Measurements from ENCODE around the gene CYB5D1. TPM values are rescaled to one million over a fixed set of nuclear protein-coding genes. Genes with fewer than 3 reads are reported as not detected.
A peak's percentile ranks its signal among the peaks of the same experiment; 100 is the strongest.

Gene CYB5D1
- total RNA-seq, 2 donors from 2014 or later = 5.7 to 20.8 TPM

DNA sequence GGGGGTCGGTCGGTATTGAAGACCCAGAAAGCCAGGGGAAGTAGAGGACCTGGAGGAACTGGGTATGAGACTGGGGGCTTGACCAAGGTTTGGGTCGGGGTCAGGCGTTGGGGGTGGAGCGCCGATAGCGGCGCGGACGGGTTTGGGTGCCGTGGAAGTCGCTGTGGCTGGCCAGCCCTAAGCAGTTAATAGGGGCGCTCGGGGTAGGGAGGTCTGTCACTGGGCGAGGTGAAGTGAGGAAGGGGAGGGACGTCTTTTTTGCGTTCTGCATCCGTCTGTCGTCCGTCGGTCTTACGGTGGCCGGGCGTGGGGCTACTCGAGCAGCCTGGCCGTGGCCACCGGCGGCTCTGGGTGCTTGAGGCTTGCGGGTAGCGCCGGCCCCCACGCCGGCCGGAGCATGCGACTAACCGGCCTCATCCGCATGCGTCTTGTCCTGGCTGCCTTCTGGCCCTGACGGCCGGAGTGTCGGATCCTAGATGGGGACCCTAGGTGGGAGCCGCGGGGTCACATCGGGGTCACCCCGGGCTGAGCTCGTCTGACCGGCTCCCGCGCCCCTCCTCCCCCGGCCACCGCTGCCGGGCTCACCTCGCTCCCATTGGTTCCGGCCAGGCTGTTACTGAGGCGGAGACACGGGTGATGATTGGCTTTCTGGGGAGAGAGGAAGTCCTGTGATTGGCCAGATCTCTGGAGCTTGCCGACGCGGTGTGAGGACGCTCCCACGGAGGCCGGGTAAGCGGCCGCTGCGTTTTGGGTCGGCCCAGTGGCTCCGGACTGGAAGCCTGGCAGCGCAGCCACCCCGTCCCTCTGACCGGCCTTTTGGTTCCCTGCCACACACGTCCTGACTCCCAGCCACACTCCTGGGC lies 13.3 kb upstream of the CYB5D1 start:
- H3K27me3 ChIP-seq (replicated peaks; ENCODE audit: insufficient read depth) = no peaks in the 10 kb centered on the region
- WGBS = under 1% methylated on average over 71 of the region's 71 CpGs
- peak; percentile 95 for DNase-seq (ENCODE audit: low spot score)
- TF ChIP-seq POLR2AphosphoS5 (IDR thresholded peaks at IDR 0.05) = peak; percentile 98
- TF ChIP-seq CTCF (IDR thresholded peaks at IDR 0.05) = peak in 1 of 4 experiments; percentile 11
- peak; percentile 93 for TF ChIP-seq POLR2A (IDR thresholded peaks at IDR 0.05)
- H3K27ac ChIP-seq = peak overlapping the region; percentile 98 to 99
- H3K4me3 ChIP-seq = peak overlapping the region; percentile 67 to 72
- H3K36me3 ChIP-seq = peaks cover 22 to 23% of the 10 kb centered on the region in 2 donors
- H3K9me3 ChIP-seq = no peaks in the 10 kb centered on the region
- H3K4me1 ChIP-seq (replicated peaks) = peaks cover 14% of the 10 kb centered on the region
- intact Hi-C loops (cut with DNase I) = loop anchor here (5.0 to 10.0 kb wide), 2 partner anchors 310 to 497 kb away; partner anchors contain the start of gene PER1

DNA sequence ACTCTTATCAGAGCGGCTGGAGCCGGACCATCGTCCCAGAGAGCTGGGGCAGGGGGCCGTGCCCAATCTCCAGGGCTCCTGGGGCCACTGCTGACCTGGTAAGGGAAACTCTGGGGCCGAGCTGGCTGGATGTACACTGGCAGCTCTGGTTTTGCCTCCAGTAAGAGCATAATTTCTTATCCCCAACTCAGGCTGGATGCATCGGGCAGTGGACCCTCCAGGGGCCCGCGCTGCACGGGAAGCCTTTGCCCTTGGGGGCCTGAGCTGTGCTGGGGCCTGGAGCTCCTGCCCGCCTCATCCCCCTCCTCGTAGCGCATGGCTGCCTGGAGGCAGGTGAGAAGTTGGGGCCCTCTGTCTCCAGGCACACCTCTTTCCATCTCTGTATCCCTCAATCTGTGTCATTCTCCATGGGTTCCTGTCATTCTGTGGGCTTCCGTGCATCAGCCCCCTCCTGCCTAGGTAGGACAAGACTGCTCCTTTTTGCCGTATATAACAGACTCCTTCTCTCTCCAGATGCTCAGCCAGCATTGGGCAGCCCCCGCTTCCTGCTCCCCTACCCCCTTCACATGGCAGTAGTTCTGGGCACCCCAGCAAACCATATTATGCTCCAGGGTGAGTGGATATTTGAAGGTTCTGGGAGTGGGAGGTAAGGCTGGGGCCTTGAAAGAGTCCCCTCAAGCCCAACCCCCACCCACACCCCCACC lies 12.3 kb upstream of the CYB5D1 start:
- Histone ChIP-seq H3K27ac (peak overlapping the region; percentile 98 to 99), H3K4me3 (peak overlapping the region in 1 of 2 donors; percentile 67), H3K9me3 (no peaks in the 10 kb centered on the region), H3K27me3 (replicated peaks; ENCODE audit: insufficient read depth) (no peaks in the 10 kb centered on the region), H3K4me1 (replicated peaks) (peaks cover 11% of the 10 kb centered on the region), H3K36me3 (peaks cover 23% of the 10 kb centered on the region in 2 donors)
- no peak for TF ChIP-seq POLR2A (IDR thresholded peaks at IDR 0.05)
- no peak for TF ChIP-seq CTCF (IDR thresholded peaks at IDR 0.05)
- TF ChIP-seq POLR2AphosphoS5 (IDR thresholded peaks at IDR 0.05) = no peak
- 72% methylated on average over 15 of the region's 15 CpGs for WGBS
- DNase-seq (ENCODE audit: low spot score) = no peak
- intact Hi-C loops (cut with DNase I) = loop anchor here (10.0 kb wide), 1 partner anchor 309 kb away; the partner anchor contains the start of gene PER1

DNA sequence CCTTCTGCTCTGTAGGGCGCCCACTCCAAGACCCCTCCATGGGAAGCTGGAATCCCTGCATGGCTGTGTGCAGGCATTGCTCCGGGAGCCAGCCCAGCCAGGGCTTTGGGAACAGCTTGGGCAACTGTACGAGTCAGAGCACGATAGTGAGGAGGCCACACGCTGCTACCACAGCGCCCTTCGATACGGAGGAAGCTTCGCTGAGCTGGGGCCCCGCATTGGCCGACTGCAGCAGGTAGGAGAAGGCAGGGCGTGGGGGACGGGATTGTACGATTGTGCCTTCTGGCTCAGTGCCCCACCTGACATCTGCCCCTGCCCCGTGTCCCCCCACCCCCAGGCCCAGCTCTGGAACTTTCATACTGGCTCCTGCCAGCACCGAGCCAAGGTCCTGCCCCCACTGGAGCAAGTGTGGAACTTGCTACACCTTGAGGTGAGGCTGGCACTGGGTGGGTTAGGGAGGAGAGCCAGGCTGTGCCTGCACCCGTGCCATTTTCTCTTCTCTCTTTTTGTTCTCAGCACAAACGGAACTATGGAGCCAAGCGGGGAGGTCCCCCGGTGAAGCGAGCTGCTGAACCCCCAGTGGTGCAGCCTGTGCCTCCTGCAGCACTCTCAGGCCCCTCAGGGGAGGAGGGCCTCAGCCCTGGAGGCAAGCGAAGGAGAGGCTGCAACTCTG lies 11.6 kb upstream of the CYB5D1 start:
- DNase-seq (ENCODE audit: low spot score) = no peak
- no peak overlapping the region for H3K4me3 ChIP-seq
- H3K27ac ChIP-seq = no peak overlapping the region
- intact Hi-C loops (cut with DNase I) = loop anchor here (10.0 kb wide), 1 partner anchor 309 kb away; the partner anchor contains the start of gene PER1
- WGBS = 85% methylated on average over 22 of the region's 22 CpGs
- no peaks in the 10 kb centered on the region for H3K27me3 ChIP-seq (replicated peaks; ENCODE audit: insufficient read depth)
- no peaks in the 10 kb centered on the region for H3K9me3 ChIP-seq
- TF ChIP-seq POLR2AphosphoS5 (IDR thresholded peaks at IDR 0.05) = no peak
- TF ChIP-seq POLR2A (IDR thresholded peaks at IDR 0.05) = no peak
- no peak for TF ChIP-seq CTCF (IDR thresholded peaks at IDR 0.05)
- H3K36me3 ChIP-seq = peaks cover 23% of the 10 kb centered on the region in 2 donors
- peaks cover 11% of the 10 kb centered on the region for H3K4me1 ChIP-seq (replicated peaks)

GRCh38 chr17:7846765-7847661 lies 10.8 kb upstream of the CYB5D1 start:
- Histone ChIP-seq H3K27ac (no peak overlapping the region), H3K9me3 (no peaks in the 10 kb centered on the region), H3K27me3 (replicated peaks; ENCODE audit: insufficient read depth) (no peaks in the 10 kb centered on the region), H3K36me3 (peaks cover 23% of the 10 kb centered on the region in 2 donors), H3K4me1 (replicated peaks) (peaks cover 11% of the 10 kb centered on the region), H3K4me3 (no peak overlapping the region)
- intact Hi-C loops (cut with DNase I) = loop anchor here (10.0 kb wide), 1 partner anchor 308 kb away; the partner anchor contains the start of gene PER1
- DNase-seq (ENCODE audit: low spot score) = no peak
- WGBS = 84% methylated on average over 34 of the region's 34 CpGs
- TF ChIP-seq POLR2A (IDR thresholded peaks at IDR 0.05) (no peak), POLR2AphosphoS5 (IDR thresholded peaks at IDR 0.05) (no peak), CTCF (IDR thresholded peaks at IDR 0.05) (no peak)

Measured in prostate gland (tissue), 2 donors.